Ecto neural progenitor cell (in vitro differentiated cells): ENCODE measurements around the gene MYT1.
"Not testable (repeated sequence)": the region's sequence is repeated elsewhere in the genome, so short reads cannot be mapped to it uniquely, and the experiment has no call there.

Experiments used
- DNase-seq: peaks from one replicate; pipeline ENCODE4 v3.0.0-alpha.2; 2018; ENCODE audit warnings: low spot score

MYT1 gene

GRCh38 chr20:64234291-64234791 lies 70.1 kb downstream of the MYT1 start:
- no peak for DNase-seq

- DNase-seq: not testable (repeated sequence)
Measured at GRCh38 chr20:64234921-64235565, 70.8 kb downstream of the MYT1 start.

- no peak for DNase-seq
Measured at GRCh38 chr20:64236137-64237088, 72.2 kb downstream of the MYT1 start.

GRCh38 chr20:64237316-64237715 lies 73.1 kb downstream of the MYT1 start:
- DNase-seq: no peak

- no peak for DNase-seq
Measured at GRCh38 chr20:64238115-64238825, 74.0 kb downstream of the MYT1 start.

GRCh38 chr20:64238851-64239387 lies 74.7 kb downstream of the MYT1 start:
- no peak for DNase-seq

GRCh38 chr20:64239449-64240242 lies 75.4 kb downstream of the MYT1 start:
- no peak for DNase-seq

GRCh38 chr20:64240243-64241015 lies 76.2 kb downstream of the MYT1 start:
- DNase-seq: no peak

GRCh38 chr20:64241061-64241460 lies 76.8 kb downstream of the MYT1 start:
- no peak for DNase-seq

GRCh38 chr20:64242003-64242796 lies 77.9 kb downstream of the MYT1 start:
- DNase-seq: no peak

- no peak for DNase-seq
Measured at GRCh38 chr20:64242797-64243475, 78.7 kb downstream of the MYT1 start.

GRCh38 chr20:64244281-64244805 lies 80.1 kb downstream of the MYT1 start:
- peak; percentile 21 for DNase-seq

- no peak for DNase-seq
Measured at GRCh38 chr20:64244870-64245603, 80.8 kb downstream of the MYT1 start.

- DNase-seq: no peak
Measured at GRCh38 chr20:64245746-64246595, 81.7 kb downstream of the MYT1 start.

GRCh38 chr20:64246616-64247306 lies 82.5 kb downstream of the MYT1 start:
- DNase-seq: peak; percentile 41

- no peak for DNase-seq
Measured at GRCh38 chr20:64247307-64247618, 83.0 kb downstream of the MYT1 start.
